A172 (cell line): Measurements from ENCODE around the gene RPL18. TPM values are rescaled to one million over a fixed set of nuclear protein-coding genes. Genes with fewer than 3 reads are reported as not detected.
"Not testable (repeated sequence)": the region's sequence is repeated elsewhere in the genome, so short reads cannot be mapped to it uniquely, and the experiment has no call there.

ENCODE experiments used
- DNase-seq: peaks from one replicate; pipeline ENCODE4 v3.0.0-alpha.2; 2015; ENCODE audit warnings: low spot score
- total RNA-seq: library from RNA; depleted of rRNA; stranded (reverse); fragments of >200 nt; shearing (Covaris generic); gene quantifications from 2 replicates; pipeline ENCODE4 v1.2.3, GENCODE V29; 2014; rRNA removed

Gene RPL18
- total RNA-seq, 1 experiment from 2014 or later: 1,035 TPM

- peak; percentile 74 for DNase-seq
These were observed 30.1 kb downstream of the RPL18 start for GRCh38 chr19:48588670-48589401.

DNA sequence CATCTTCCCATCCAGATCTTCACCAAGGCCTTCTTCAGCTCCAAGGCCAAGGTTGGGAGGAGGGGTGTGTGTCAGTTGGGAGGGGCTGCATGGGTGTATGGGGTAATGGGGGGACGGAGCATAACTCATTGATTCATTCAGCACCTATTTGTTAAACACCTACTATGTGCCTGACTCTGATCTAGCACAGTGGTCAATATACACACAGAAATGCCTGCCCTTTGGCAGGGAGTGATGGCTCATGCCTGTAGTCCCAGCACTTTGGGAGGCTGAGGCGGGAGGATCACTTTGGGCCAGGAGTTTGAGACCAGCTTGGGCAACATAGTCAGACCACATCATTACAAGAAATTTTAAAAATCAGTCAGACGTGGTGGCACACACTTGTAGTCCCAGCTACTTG, 31.6 kb downstream of the RPL18 start:
- no peak for DNase-seq

DNA sequence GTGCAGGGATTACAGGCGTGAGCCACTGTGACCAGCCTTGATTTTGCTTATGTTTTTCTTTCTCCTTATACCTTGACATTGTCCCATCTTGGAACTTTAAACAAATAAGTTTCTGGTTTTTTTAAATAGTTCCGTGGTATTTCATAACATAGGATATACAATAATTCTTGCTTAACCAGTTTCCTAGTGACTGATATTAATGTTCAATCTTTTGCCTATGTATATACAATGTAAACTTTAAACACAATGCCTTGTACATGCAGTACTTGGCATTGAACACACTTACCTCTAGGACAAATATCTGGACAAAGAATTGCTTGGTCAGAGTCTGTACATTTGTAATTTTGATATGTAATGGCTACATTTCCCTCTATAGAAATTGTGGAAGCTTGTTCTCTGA, 36.8 kb downstream of the RPL18 start:
- DNase-seq: no peak

DNA sequence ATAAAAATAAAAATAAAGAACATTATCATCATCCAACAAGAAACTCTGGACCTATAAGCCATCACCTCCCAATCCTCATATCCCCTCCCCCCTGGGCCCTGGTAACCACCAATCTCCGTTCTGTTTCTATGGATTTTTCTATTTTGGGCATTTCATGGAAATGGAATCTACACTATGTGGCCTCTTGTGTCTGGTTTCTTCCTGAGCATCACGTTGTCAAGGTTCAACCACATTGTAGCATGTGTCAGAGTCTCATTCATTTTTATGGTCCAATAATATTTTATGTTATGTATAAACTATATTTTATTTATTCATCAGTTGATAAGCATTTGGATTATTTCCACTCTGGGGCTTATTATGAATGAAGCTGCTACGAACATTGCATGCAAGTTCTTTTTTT, 40.1 kb downstream of the RPL18 start:
- no peak for DNase-seq

GRCh38 chr19:48577908-48578307, 41.1 kb downstream of the RPL18 start:
- DNase-seq: not testable (repeated sequence)

DNA sequence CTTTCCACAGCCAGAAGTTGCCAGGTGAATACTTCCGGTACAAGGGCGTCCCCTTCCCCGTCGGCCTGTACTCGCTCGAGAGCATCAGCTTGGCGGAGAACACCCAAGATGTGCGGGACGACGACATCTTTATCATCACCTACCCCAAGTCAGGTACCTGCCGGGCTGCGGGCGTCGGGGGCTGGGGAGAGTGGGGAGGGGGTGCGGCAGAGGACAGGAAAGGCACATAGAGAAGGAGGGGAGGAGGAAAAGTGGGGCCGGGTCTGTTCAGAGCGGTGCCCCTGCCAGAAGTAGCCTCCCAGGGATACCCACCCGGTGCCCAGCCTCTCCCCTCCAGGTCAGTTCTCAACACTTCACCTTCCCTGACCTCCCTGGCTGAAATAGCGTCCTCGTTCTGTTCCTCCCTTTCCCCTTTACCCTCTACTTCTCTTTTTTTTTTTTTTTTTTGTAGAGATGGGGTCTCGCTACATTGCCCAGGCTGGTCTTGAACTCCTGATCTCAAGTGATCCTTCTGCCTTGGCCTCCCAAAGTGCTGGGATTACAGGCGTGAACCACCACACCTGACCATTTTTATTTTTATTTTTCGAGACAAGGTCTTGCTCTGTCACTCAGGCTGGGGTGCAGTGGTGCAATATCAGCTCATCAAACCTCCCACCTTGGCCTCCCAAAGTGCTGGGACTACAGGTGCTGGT, 42.9 kb downstream of the RPL18 start:
- no peak for DNase-seq

- no peak for DNase-seq
These were observed 45.8 kb downstream of the RPL18 start for GRCh38 chr19:48573163-48573505.

- no peak for DNase-seq
These were observed 47.4 kb downstream of the RPL18 start for GRCh38 chr19:48571378-48572162.

DNA sequence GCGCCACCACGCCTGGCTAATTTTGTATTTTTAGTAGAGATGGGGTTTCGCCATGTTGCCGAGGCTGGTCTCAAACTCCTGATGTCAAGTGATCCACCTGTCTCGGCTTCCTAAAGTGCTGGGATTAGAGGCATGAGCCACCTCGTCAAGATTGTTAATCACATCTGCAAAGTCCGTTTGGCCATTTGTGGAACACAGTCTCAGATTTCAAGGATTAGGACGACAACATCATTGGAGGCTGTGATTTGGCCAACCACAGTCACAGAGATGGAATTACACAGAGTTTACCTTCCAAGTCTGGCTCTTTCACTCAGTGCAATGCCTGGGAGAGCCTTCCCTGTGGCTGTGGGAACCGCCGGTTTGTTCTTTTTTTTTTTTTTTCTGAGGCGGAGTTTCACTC, 49.2 kb downstream of the RPL18 start:
- DNase-seq: no peak

- peak; percentile 93 for DNase-seq
These were observed 50.6 kb downstream of the RPL18 start for GRCh38 chr19:48568345-48568886.

Other genes with a start within 250 kb of the RPL18 start
- gene KDELR1, start 227.6 kb downstream of the RPL18 start, total RNA-seq: 64.2 and 71.5 TPM in 2 replicates
- not detected in 2 replicates for gene GRIN2D, start 225.5 kb downstream of the RPL18 start, total RNA-seq
- 38.9 and 55.4 TPM in 2 replicates for gene GRWD1, start 173.2 kb downstream of the RPL18 start, total RNA-seq
- 0.36 and 0.55 TPM in 2 replicates for gene KCNJ14, start 163.6 kb downstream of the RPL18 start, total RNA-seq
- 28.7 and 38.5 TPM in 2 replicates for gene CYTH2, start 149.8 kb downstream of the RPL18 start, total RNA-seq
- not detected in 2 replicates for gene LMTK3, start 107.3 kb downstream of the RPL18 start, total RNA-seq
- gene SULT2B1, start 67.0 kb downstream of the RPL18 start, total RNA-seq: 0.38 TPM in 1 of 2 replicates, not detected in the other
- gene SPACA4, start 12.4 kb downstream of the RPL18 start, total RNA-seq: not detected in 2 replicates
- 0.07 TPM in 1 of 2 replicates, not detected in the other for gene FAM83E, start 4.1 kb downstream of the RPL18 start, total RNA-seq
- 7.6 and 10.5 TPM in 2 replicates for gene SPHK2, start 328 bp upstream of the RPL18 start, total RNA-seq
- 2.6 and 15.5 TPM in 2 replicates for gene DBP, start 18.2 kb upstream of the RPL18 start, total RNA-seq
- gene CA11, start 27.0 kb upstream of the RPL18 start, total RNA-seq: 2.3 and 5.8 TPM in 2 replicates
- gene NTN5, start 53.8 kb upstream of the RPL18 start, total RNA-seq: not detected in 2 replicates
- not detected in 2 replicates for gene FUT2, start 76.8 kb upstream of the RPL18 start, total RNA-seq
- gene MAMSTR, start 100.5 kb upstream of the RPL18 start, total RNA-seq: 0.93 and 1.1 TPM in 2 replicates
- 0.07 and 0.12 TPM in 2 replicates for gene RASIP1, start 121.4 kb upstream of the RPL18 start, total RNA-seq
- not detected in 2 replicates for gene IZUMO1, start 127.7 kb upstream of the RPL18 start, total RNA-seq
- 0.81 and 0.98 TPM in 2 replicates for gene FUT1, start 133.5 kb upstream of the RPL18 start, total RNA-seq
- not detected in 2 replicates for gene FGF21, start 136.3 kb upstream of the RPL18 start, total RNA-seq
- 29.5 and 36.8 TPM in 2 replicates for gene BCAT2, start 191.9 kb upstream of the RPL18 start, total RNA-seq
- 9.9 and 14.6 TPM in 2 replicates for gene HSD17B14, start 217.3 kb upstream of the RPL18 start, total RNA-seq
- 1.9 and 6.9 TPM in 2 replicates for gene PLEKHA4, start 249.4 kb upstream of the RPL18 start, total RNA-seq